ENCODE data around the gene DHX15.

GRCh38 chr4:24569662-24570061, 14.7 kb downstream of the DHX15 start:
- TF ChIP-seq CTCF (IDR thresholded peaks at IDR 0.05) (no peak), POLR2A (IDR thresholded peaks at IDR 0.05) (no peak)
